Endodermal cell (in vitro differentiated cells): ENCODE measurements around the gene KDELR1. TPM values are rescaled to one million over a fixed set of nuclear protein-coding genes. Genes with fewer than 3 reads are reported as not detected.

Experiments
- DNase-seq: peaks from one replicate; pipeline ENCODE4 v3.0.0-alpha.2; 2017
- H3K27ac ChIP-seq: 2 replicates; pipeline ENCODE4 v1.5.1; 2013; ENCODE audit warnings: mild to moderate bottlenecking, low read depth, low read length, moderate library complexity
- H3K27me3 ChIP-seq: 2 replicates; pipeline ENCODE4 v1.6.1; 2013; ENCODE audit warnings: mild to moderate bottlenecking, low read length, moderate library complexity; ENCODE audit not compliant: insufficient read depth, control insufficient read depth, poor library complexity, severe bottlenecking
- H3K36me3 ChIP-seq: 2 replicates; pipeline ENCODE4 v1.7.0; 2013; ENCODE audit warnings: mild to moderate bottlenecking, low read length, moderate library complexity; ENCODE audit not compliant: control insufficient read depth, insufficient read depth
- H3K4me1 ChIP-seq: one replicate; pipeline ENCODE4 v1.7.0; 2013; ENCODE audit warnings: low read length; ENCODE audit not compliant: control insufficient read depth, insufficient read depth
- H3K4me3 ChIP-seq: 2 replicates; pipeline ENCODE4 v1.5.1; 2013; ENCODE audit warnings: mild to moderate bottlenecking, low read length, moderate library complexity
- H3K9ac ChIP-seq: 2 replicates; pipeline ENCODE4 v1.6.1; 2013; ENCODE audit warnings: mild to moderate bottlenecking, low read length, moderate library complexity; ENCODE audit not compliant: poor library complexity, severe bottlenecking; ENCODE audit errors: extremely low read depth
- H3K9me3 ChIP-seq: 2 replicates; pipeline ENCODE4 v1.6.1; 2013; ENCODE audit warnings: mild to moderate bottlenecking, low read length, moderate library complexity; ENCODE audit not compliant: control insufficient read depth
- H3K27ac Mint-ChIP-seq: 2 replicates; pipeline ENCODE4 v1.8.0; 2020; ENCODE audit warnings: mixed read lengths
- H3K27me3 Mint-ChIP-seq: 2 replicates; pipeline ENCODE4 v1.8.0; 2021; ENCODE audit warnings: mild to moderate bottlenecking, mixed read lengths; ENCODE audit not compliant: insufficient read depth
- H3K36me3 Mint-ChIP-seq: 2 replicates; pipeline ENCODE4 v1.8.0; 2020; ENCODE audit warnings: low read depth, mixed read lengths
- H3K4me1 Mint-ChIP-seq: 2 replicates; pipeline ENCODE4 v1.8.0; 2020; ENCODE audit warnings: mixed read lengths
- H3K4me3 Mint-ChIP-seq: 2 replicates; pipeline ENCODE4 v1.8.0; 2020; ENCODE audit warnings: mild to moderate bottlenecking, moderate library complexity, mixed read lengths
- H3K9me3 Mint-ChIP-seq: 2 replicates; pipeline ENCODE4 v1.8.0; 2020; ENCODE audit warnings: mild to moderate bottlenecking, mixed read lengths
- CTCF ChIP-seq: fragments of 200-600 bp; sonication (generic); conservative IDR thresholded peaks from 2 replicates; pipeline ENCODE4 v1.5.0; 2021; ENCODE audit warnings: antibody characterized with exemption, mild to moderate bottlenecking
- WGBS, 2 experiments: methylation state at CpG; one replicate each; pipeline versions ENCODE4 v1.1.5 to v1.1.7; 2013; ENCODE audit warnings: missing lambda C conversion rate in 2 of 2, mixed read lengths in 1 of 2; ENCODE audit not compliant: insufficient coverage in 1 of 2, insufficient read length in 1 of 2; 5-methylcytosine and 5-hydroxymethylcytosine counted together
- long read RNA-seq, 4 experiments: library from polyadenylated mRNA in 2 of 4; library from RNA in 1 of 4; library from capped mRNA in 1 of 4; stranded (forward) in 3 of 4; unstranded in 1 of 4; transcript quantifications; one replicate each; pipeline ENCODE4 v2.0.0, GENCODE V29; 2020 to 2021; ENCODE audit warnings: inconsistent platforms in 1 of 4
- polyA plus RNA-seq, 2 experiments: library from polyadenylated mRNA; stranded (reverse); fragments of 50-300 nt; gene quantifications; one replicate each; pipeline ENCODE4 v1.2.3, GENCODE V29; 2013
- total RNA-seq, 2 donors: library from RNA; stranded (reverse); fragmentation: NEBNext Ultra II Directional in 1 of 2; extraction: Animal tissue kit (Norgen Biotek cat#: 25700) in 1 of 2; gene quantifications; 2 replicates in 1 of 2; 3 replicates in 1 of 2; pipeline ENCODE4 v1.2.1, GENCODE V29; 2021

The KDELR1 gene
- 100 to 1,000 TPM; 227 to 285 TPM for total RNA-seq
- 254 TPM for polyA plus RNA-seq (2013, experiment 1 of 2)
- 229 TPM for polyA plus RNA-seq (2013, experiment 2 of 2)
- long read RNA-seq, experiment 1, transcript KDELR1-201 (5 exons, 1,557 nt), result major isoform, 156 of 208 reads
- long read RNA-seq, experiment 1, transcript KDELR1-203 (4 exons, 1,594 nt), result minor isoform, 5 of 208 reads
- long read RNA-seq, experiment 1, partial matches to known transcripts, result 36 of 208 reads
- long read RNA-seq, experiment 1, other reads (novel, unspliced or antisense), result 11 of 208 reads
- long read RNA-seq, experiment 2, transcript KDELR1-201 (5 exons, 1,557 nt), result major isoform, 212 of 239 reads
- long read RNA-seq, experiment 2, transcript KDELR1-203 (4 exons, 1,594 nt), result minor isoform, 7 of 239 reads
- long read RNA-seq, experiment 2, partial matches to known transcripts, result 12 of 239 reads
- long read RNA-seq, experiment 2, other reads (novel, unspliced or antisense), result 8 of 239 reads
- long read RNA-seq, experiment 3, transcript KDELR1-201 (5 exons, 1,557 nt), result major isoform, 244 of 256 reads
- long read RNA-seq, experiment 3, transcript KDELR1-203 (4 exons, 1,594 nt), result minor isoform, 7 of 256 reads
- long read RNA-seq, experiment 3, partial matches to known transcripts, result 1 of 256 reads
- long read RNA-seq, experiment 3, other reads (novel, unspliced or antisense), result 4 of 256 reads
- long read RNA-seq, experiment 4, transcript KDELR1-203 (4 exons, 1,594 nt), result minor isoform, 11 of 1,263 reads
- long read RNA-seq, experiment 4, transcript KDELR1-201 (5 exons, 1,557 nt), result major isoform, 1,231 of 1,263 reads
- long read RNA-seq, experiment 4, partial matches to known transcripts, result 5 of 1,263 reads
- long read RNA-seq, experiment 4, other reads (novel, unspliced or antisense), result 16 of 1,263 reads

DNA sequence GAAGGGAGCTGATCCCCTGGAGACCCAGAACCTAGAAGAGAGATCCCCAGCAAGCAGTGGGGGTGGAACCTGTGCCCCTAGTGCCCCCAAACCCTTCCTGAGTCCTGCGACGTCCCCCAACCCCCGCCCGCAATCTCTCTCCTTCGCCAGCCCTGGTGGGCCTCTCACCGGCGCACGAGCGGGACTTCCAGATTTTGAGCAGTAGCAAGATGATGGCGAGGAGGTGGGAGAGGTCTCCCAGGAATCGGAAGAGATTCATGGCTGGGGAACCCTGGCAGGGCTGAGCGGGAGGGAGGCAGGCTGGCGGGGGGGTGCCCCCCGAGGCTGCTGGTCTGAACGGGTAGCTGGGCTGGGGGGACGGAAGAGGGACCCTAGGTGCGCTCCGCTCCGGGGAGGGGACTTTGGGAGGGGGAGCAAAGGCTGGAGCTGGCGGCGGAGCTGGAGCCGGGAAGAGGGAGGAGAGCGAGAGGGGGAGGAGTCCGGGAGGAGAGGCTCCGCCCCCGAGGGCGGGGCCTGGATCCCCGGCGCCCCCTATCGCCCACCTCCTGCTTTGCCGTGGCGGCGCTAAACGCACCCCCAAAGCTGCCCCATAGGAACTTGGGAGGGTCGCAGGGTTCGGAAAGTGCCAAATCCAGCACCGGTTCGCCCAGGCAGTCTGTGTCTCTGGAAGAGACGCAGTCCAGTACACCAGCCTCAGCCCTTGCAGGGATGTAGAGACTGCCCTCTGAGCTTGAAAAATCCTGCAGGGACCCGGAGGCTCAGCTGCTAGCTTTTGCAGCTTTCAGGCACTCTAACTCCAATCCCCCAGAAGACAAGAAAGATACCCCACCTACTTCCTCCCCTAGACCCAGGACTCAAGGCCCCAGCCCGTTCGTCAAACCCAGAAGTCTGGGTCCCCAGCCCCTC, at the start of gene KDELR1:
Gene KDELR1, minus strand, starts transcription at position 452 of the 906 bp plus-strand sequence. Its CDS starts 193 bp downstream, at position 259.
- peak; percentile 92 for TF ChIP-seq CTCF
- peak within 1 kb of the TSS; percentile 96 for H3K4me3 Mint-ChIP-seq

GRCh38 chr19:48436586-48436985, 45.2 kb upstream of the KDELR1 start:
- WGBS, 2 experiments, result 90 to 94% methylated on average over 4 to 5 of the region's 5 CpGs
- H3K9ac ChIP-seq, result no peak overlapping the region
- Mint-ChIP-seq H3K9me3 (no peaks in the 10 kb centered on the region), H3K27ac (no peak overlapping the region), H3K4me1 (no peaks in the 10 kb centered on the region), H3K36me3 (no peaks in the 10 kb centered on the region), H3K4me3 (no peak overlapping the region), H3K27me3 (peaks cover 6% of the 10 kb centered on the region)
- no peaks in the 10 kb centered on the region for H3K9me3 ChIP-seq
- H3K4me1 ChIP-seq, result no peaks in the 10 kb centered on the region
- peaks cover 2% of the 10 kb centered on the region for H3K27me3 ChIP-seq
- no peak overlapping the region for H3K27ac ChIP-seq
- H3K4me3 ChIP-seq, result no peak overlapping the region
- TF ChIP-seq CTCF, result no peak
- DNase-seq, result no peak
- H3K36me3 ChIP-seq, result no peaks in the 10 kb centered on the region

More for the DNA sequence above, at the start of gene KDELR1:
- Histone ChIP-seq H3K4me1 (no peaks in the 10 kb centered on the region), H3K9me3 (no peaks in the 10 kb centered on the region), H3K27ac (peak within 1 kb of the TSS; percentile 57), H3K27me3 (peaks cover 26% of the 10 kb centered on the region), H3K36me3 (peaks cover 33% of the 10 kb centered on the region), H3K9ac (peak within 1 kb of the TSS; percentile 93), H3K4me3 (peak within 1 kb of the TSS; percentile 97)
- peak within 1 kb of the TSS; percentile 93 for H3K27ac Mint-ChIP-seq
- peak; percentile 91 for DNase-seq
- peaks cover 45% of the 10 kb centered on the region for H3K27me3 Mint-ChIP-seq
- WGBS, 2 experiments, result 7 to 11% methylated on average over 5 to 42 of the region's 42 CpGs
- H3K4me1 Mint-ChIP-seq, result peaks cover 4% of the 10 kb centered on the region
- H3K9me3 Mint-ChIP-seq, result no peaks in the 10 kb centered on the region
- peaks cover 25% of the 10 kb centered on the region for H3K36me3 Mint-ChIP-seq

- no peak overlapping the region for H3K27ac Mint-ChIP-seq
- Histone ChIP-seq H3K36me3 (no peaks in the 10 kb centered on the region), H3K27ac (no peak overlapping the region), H3K4me3 (no peak overlapping the region), H3K9ac (no peak overlapping the region), H3K4me1 (no peaks in the 10 kb centered on the region), H3K9me3 (no peaks in the 10 kb centered on the region), H3K27me3 (no peaks in the 10 kb centered on the region)
- no peak for DNase-seq
- no peaks in the 10 kb centered on the region for H3K9me3 Mint-ChIP-seq
- 83 to 85% methylated on average over 4 to 7 of the region's 8 CpGs for WGBS, 2 experiments
- peaks cover 4% of the 10 kb centered on the region for H3K36me3 Mint-ChIP-seq
- no peaks in the 10 kb centered on the region for H3K4me1 Mint-ChIP-seq
- TF ChIP-seq CTCF, result peak; percentile 44
- no peaks in the 10 kb centered on the region for H3K27me3 Mint-ChIP-seq
- no peak overlapping the region for H3K4me3 Mint-ChIP-seq
Observed at GRCh38 chr19:48433337-48433736, 42.0 kb upstream of the KDELR1 start.
